HG03159 (cell line): ENCODE measurements around the gene ZBTB32.

Experiments used
- ATAC-seq: cut with Tn5 transposase; IDR thresholded peaks from one replicate; pipeline ENCODE4 v1.9.1; 2021; ENCODE audit warnings: mild to moderate bottlenecking, moderate library complexity; ENCODE audit not compliant: unreplicated experiment

The ZBTB32 gene

GRCh38 chr19:35695895-35696422, 8.4 kb upstream of the ZBTB32 start:
- no peak for ATAC-seq

GRCh38 chr19:35696835-35697234, 7.5 kb upstream of the ZBTB32 start:
- no peak for ATAC-seq

- ATAC-seq: peak; percentile 95
Observed at GRCh38 chr19:35702223-35703012, 1.9 kb upstream of the ZBTB32 start.

GRCh38 chr19:35703343-35703742, 1.0 kb upstream of the ZBTB32 start:
- ATAC-seq: no peak

DNA sequence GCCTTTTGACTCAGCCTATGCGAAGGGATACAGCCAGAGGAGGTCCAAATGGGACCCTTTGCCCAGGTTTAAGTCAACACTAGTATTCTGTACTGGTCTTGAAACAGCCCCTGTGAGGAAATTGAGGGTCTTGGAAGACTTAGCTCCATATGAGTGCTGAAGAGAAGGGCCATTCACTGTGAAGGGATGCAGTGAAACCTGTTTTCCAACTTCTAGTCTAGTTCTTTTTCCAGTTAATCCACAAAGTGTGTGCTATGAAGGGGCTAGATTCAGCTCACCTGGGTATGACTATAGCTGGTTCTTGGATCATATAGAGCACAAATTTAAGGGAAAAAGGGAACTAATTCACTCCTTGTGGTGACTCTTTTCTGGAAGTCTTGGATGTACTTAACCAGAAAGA, 4.0 kb downstream of the ZBTB32 start:
- no peak for ATAC-seq

- no peak for ATAC-seq
Observed at GRCh38 chr19:35710784-35711723, 6.7 kb downstream of the ZBTB32 start.

DNA sequence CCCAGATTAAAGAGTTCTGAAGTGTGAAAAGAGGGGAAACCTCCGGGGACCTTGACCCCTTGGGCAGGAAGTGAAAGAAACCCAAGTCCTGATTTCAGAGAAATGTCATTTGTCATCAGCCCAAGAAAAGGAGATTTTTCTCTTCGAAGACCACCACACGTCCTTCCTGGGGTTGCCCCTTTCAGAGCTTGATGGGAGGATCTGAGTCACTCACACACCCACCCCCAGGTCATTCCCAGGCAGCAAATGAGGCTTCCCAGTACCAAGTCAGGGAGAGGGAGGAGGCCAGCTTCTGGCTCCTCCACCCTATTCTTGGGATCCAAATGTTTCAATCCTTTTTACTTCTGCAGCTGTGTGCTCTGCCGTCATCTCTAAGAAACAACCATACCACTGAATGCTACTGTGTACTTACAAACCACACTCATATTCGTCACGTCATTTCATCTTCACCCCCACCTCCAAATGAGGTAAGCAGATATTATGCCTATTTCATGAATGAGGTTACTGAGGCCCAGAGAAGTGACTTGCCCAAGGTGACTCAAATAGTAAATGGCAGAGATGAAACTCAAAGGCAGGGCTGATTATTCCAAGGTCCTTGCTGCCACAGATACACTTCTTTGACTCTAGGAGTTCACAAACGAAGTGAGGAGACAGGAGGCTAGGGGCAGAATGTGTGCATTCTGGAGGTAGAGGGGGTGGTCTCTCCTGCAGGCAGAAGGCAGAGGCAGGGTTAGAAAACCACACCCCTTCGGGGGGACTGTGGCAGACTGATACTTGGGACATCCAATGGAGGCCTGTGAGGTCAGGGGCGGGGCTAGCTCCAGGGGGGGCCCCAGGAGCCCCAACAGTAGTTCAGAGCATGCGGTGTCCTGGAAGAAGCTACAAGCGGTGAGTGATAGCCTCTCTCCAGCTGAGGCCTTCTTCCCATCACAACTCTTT, 8.5 kb downstream of the ZBTB32 start:
- no peak for ATAC-seq

DNA sequence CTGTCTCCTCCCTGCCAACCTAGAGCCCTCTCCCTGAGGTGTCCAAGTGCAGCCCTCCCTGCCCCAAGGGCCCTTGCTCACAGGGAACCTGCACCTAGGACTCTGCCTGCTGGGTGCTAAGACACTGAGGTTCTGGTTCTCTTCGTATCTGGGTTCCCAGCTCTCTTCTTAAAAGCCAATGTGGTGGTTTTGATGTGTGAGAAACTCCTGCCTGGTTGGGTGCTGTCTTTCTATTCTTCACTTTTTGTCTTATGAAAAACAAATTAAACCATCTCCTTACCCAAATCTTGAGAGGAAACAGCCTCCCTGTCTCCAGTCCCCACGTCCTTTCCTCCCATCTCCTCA, 9.1 kb downstream of the ZBTB32 start:
- no peak for ATAC-seq

DNA sequence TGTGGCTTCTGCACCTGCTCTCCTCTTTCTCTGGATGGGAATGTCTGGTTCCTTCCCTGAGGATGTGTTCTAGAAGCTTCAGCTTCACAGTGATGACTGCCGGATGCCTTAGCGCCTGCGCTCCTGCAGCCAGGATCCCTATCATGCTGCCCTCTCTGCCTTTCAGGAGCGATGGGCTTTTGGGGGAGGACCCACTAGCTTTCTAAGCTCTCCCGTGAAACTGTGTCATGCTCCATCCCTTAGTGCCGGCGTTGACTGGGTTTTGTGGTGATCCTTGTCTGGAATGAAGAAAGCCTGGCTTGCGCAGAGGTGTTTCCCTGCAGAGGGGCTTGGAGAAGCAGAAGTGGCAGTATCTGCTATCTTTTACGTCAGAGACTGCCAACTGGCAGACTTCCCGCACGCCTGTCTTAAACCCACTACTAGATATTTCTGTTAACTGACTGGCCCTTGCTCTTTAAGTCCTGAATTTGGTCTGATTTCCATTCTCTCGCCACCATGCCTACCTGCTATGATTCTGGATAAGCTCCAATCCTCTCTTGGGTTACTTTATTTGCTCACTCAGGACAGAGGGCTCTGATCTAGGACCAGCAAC, 9.6 kb downstream of the ZBTB32 start:
- ATAC-seq: no peak

DNA sequence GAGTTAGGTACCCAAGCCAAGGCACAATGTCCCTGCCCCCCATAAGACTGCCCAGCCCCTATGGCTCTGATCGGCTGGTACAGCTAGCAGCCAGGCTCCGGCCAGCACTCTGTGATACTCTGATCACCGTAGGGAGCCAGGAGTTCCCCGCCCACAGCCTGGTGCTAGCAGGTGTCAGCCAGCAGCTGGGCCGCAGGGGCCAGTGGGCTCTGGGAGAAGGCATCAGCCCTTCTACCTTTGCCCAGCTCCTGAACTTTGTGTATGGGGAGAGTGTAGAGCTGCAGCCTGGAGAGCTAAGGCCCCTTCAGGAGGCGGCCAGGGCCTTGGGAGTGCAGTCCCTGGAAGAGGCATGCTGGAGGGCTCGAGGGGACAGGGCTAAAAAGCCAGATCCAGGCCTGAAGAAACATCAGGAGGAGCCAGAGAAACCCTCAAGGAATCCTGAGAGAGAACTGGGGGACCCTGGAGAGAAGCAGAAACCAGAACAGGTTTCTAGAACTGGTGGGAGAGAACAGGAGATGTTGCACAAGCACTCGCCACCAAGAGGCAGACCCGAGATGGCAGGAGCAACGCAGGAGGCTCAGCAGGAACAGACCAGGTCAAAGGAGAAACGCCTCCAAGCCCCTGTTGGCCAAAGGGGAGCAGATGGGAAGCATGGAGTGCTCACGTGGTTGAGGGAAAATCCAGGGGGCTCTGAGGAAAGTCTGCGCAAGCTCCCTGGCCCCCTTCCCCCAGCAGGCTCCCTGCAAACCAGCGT, 10.4 kb downstream of the ZBTB32 start:
- ATAC-seq: no peak

DNA sequence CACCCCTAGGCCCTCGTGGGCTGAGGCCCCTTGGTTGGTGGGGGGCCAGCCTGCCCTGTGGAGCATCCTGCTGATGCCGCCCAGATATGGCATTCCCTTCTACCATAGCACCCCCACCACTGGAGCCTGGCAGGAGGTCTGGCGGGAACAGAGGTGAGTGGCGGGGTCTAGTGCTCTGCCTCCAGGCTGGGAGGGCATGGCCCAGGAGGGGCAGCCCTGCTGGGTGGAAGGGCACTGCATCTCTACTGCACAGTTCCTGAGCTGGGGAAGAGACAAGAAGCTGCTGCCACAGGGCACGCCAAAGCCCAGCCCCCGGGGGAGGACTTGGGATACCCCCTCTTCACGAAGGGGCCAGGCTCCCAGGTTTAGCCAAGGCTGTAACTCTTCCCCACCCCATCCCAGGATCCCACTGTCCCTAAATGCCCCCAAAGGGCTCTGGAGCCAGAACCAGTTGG, 11.0 kb downstream of the ZBTB32 start:
- no peak for ATAC-seq

GRCh38 chr19:35715981-35716800, 11.8 kb downstream of the ZBTB32 start:
- no peak for ATAC-seq

GRCh38 chr19:35716801-35717664, 12.7 kb downstream of the ZBTB32 start:
- ATAC-seq: peak; percentile 55

DNA sequence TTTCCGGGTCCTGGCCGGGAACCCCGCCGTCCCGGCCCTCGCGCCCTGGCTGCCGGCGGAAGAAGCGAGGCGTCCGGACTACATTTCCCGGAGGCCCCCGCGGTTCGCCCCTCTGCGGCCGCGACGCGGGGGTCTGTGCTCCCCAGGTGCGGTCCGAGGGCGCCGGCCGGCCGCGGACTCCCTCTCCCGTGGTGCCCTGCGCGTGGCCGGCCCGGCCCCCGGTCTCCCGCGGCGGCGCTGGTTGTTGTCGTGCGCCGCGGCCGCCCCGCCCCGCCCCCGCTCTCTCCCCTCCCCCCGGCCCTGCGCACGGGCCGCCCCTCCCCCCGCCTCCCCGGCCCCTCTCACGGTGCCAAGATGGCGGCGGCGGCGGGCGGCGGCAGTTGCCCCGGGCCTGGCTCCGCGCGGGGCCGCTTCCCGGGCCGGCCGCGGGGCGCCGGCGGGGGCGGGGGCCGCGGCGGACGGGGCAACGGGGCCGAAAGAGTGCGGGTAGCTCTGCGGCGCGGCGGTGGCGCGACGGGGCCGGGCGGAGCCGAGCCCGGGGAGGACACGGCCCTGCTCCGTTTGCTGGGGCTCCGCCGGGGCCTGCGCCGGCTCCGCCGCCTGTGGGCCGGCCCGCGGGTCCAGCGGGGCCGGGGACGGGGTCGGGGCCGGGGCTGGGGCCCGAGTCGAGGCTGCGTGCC, 13.4 kb downstream of the ZBTB32 start, which contains the start of gene KMT2B:
KMT2B (plus strand) TSS at position 339 of the 680 bp plus-strand sequence; CDS start at position 355, 16 bp downstream.
- ATAC-seq: no peak

GRCh38 chr19:35718345-35719041, 14.1 kb downstream of the ZBTB32 start:
- ATAC-seq: peak; percentile 4

- no peak for ATAC-seq
Observed at GRCh38 chr19:35719402-35720162, 15.2 kb downstream of the ZBTB32 start.
